ENCODE measurements around the gene MAP3K3. TPM values are rescaled to one million over a fixed set of nuclear protein-coding genes. Genes with fewer than 3 reads are reported as not detected.
A peak's percentile ranks its signal among the peaks of the same experiment; 100 is the strongest.

MAP3K3 gene
- total and polyA plus RNA-seq, 2 experiments from 2014 or later = 28.1 to 31.9 TPM

DNA sequence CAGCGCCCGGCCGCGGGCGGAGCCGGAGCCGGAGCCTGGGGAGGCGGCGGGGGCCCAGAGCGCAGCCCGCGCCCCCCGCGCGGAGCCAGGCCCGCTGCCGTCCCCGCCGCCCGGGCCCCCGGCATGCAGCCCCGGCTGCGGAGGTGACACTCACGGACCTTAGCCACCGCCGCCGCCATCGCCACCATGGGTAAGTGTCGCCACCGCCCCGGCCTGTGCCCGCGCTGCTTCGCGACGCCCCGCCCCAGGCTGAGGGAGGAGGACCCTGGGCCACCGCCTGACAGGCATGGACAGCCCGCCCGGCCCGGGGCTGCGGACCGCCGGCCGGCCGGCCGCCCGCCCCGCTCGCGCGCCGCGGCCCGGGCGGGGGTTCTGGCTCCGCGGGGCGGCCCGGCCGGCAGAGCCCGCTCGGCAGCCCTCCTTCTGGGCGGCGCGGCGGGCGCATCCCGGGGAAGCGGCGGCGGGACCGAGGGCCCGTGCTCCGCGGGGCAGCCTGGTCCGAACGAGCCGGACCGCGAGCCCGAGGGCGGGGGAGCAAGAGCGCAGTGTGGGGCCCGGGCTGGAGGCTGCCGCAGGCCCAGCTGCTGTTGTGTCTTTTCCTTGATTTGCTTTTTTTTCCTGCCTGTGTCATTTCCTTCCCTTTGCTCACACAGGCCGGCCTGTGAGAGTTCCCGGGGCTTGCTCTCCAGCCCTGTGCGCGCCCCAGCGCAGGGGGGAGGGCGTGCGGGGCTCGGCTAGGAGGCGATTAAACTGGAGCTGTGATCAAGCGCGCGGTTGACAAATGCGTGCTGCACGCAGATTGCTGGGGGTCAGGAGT is 565 bp downstream of the MAP3K3 start:
- TF ChIP-seq, protein P1, sequence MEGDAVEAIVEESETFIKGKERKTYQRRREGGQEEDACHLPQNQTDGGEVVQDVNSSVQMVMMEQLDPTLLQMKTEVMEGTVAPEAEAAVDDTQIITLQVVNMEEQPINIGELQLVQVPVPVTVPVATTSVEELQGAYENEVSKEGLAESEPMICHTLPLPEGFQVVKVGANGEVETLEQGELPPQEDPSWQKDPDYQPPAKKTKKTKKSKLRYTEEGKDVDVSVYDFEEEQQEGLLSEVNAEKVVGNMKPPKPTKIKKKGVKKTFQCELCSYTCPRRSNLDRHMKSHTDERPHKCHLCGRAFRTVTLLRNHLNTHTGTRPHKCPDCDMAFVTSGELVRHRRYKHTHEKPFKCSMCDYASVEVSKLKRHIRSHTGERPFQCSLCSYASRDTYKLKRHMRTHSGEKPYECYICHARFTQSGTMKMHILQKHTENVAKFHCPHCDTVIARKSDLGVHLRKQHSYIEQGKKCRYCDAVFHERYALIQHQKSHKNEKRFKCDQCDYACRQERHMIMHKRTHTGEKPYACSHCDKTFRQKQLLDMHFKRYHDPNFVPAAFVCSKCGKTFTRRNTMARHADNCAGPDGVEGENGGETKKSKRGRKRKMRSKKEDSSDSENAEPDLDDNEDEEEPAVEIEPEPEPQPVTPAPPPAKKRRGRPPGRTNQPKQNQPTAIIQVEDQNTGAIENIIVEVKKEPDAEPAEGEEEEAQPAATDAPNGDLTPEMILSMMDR (IDR thresholded peaks at IDR 0.05; ENCODE audit: low read depth, low read length) = no peak
- Histone ChIP-seq H3K4me1 (ENCODE audit: low read depth) (peaks cover 13% of the 10 kb centered on the region), H3K36me3 (no peaks in the 10 kb centered on the region), H3K27me3 (no peaks in the 10 kb centered on the region), H3K27ac (peak overlapping the region; percentile 79), H3K4me3 (peak overlapping the region; percentile 88), H3K9me3 (ENCODE audit: low read depth) (no peaks in the 10 kb centered on the region)
- peak; percentile 72 to 83 for DNase-seq (ENCODE audit: low read depth in 1 of 2, low spot score in 1 of 2)

DNA sequence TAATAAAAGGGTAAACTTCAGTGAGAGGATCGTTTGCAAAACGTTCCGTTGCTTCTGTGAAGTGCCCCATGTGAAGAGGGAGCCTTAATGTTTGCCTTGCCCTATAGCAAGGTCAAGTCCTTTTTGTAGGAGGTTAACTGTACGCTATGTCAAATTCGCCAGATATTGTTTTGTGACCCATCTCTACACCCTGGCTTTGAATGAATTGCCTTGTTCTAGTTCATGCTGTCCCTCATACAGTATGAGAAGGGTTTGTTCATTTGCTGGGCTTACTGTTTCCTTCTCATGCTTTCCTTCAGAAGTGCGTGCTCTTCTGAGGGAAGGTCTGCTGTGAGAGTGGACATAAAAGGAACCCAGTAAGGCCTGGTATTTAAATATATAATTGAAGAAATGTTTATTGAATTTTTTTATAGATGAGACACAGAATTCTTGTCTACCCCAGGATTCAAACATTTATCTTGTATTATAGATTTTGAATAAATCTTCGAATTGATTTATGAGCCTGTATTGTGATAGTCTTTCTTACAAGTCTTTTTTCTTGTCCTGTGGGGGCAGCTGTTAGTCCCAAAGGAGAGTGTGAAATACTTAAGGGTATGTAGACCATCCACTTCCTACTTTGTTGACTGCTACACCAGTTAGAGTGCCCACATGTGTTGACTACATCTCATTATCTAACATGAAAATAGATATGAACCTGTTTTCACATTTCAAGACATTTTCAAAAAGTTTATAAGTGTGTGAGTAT is 1.7 kb downstream of the MAP3K3 start:
- DNase-seq (ENCODE audit: low read depth in 1 of 2, low spot score in 1 of 2) = no peak
- H3K36me3 ChIP-seq = no peaks in the 10 kb centered on the region
- H3K27ac ChIP-seq = no peak overlapping the region
- H3K27me3 ChIP-seq = no peaks in the 10 kb centered on the region
- no peaks in the 10 kb centered on the region for H3K9me3 ChIP-seq (ENCODE audit: low read depth)
- peaks cover 13% of the 10 kb centered on the region for H3K4me1 ChIP-seq (ENCODE audit: low read depth)
- TF ChIP-seq, protein P1 (IDR thresholded peaks at IDR 0.05; ENCODE audit: low read depth, low read length) = no peak
- peak overlapping the region; percentile 88 for H3K4me3 ChIP-seq

DNA sequence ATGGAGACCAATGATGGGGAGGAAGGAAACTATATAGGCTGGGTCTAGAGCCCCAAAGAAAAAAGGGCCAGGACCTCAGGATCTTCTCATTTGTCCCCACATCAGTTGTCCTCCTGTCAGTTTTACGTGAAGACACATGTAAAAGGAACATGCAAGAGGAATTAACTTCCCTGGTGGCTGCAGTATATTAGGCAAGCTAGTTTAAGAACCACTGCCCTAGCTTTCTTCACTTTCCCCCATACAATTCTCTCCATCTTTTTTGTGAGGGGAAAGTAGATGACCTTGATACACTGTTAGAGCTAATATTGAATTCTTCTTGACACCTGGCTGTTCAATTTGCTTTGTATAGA is 2.3 kb downstream of the MAP3K3 start:
- no peaks in the 10 kb centered on the region for H3K36me3 ChIP-seq
- no peak for DNase-seq (ENCODE audit: low read depth in 1 of 2, low spot score in 1 of 2)
- peaks cover 13% of the 10 kb centered on the region for H3K4me1 ChIP-seq (ENCODE audit: low read depth)
- H3K4me3 ChIP-seq = no peak overlapping the region
- TF ChIP-seq, protein P1 (IDR thresholded peaks at IDR 0.05; ENCODE audit: low read depth, low read length) = no peak
- H3K9me3 ChIP-seq (ENCODE audit: low read depth) = no peaks in the 10 kb centered on the region
- no peaks in the 10 kb centered on the region for H3K27me3 ChIP-seq
- H3K27ac ChIP-seq = no peak overlapping the region

DNA sequence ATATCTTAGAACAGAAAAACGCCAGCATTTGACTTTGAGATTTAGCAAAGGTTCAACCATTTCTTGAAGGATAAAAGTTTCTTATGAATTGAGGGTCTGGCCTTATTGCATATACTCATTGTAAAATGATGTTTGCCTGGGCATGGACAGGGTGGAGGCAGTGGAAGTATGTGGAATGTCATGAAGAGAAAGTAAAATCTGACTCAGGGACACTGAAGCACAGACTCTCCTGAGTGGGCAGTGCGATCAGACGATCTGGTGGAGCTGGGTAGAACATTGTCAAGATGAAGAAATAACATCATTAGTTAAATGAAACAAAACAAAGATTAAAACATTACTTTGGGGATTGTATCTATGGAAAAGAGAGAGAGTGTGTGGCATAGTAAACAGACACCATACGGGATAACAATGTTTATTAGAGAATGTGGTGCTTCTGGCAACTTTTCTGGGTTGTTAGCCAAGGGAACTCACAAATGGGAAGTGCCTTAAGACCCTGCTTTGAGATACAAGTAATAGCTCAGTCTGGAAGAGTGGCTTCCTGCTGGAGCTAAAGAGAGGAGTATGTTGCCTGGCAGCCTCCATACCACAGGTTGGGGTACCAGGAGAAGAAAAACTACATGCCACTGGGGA is 4.4 kb downstream of the MAP3K3 start:
- TF ChIP-seq, protein P1 (IDR thresholded peaks at IDR 0.05; ENCODE audit: low read depth, low read length) = no peak
- Histone ChIP-seq H3K36me3 (no peaks in the 10 kb centered on the region), H3K4me3 (no peak overlapping the region), H3K27me3 (no peaks in the 10 kb centered on the region), H3K4me1 (ENCODE audit: low read depth) (peaks cover 13% of the 10 kb centered on the region), H3K27ac (no peak overlapping the region), H3K9me3 (ENCODE audit: low read depth) (no peaks in the 10 kb centered on the region)
- peak in 1 of 2 donors; percentile 25 for DNase-seq (ENCODE audit: low read depth in 1 of 2, low spot score in 1 of 2)

DNA sequence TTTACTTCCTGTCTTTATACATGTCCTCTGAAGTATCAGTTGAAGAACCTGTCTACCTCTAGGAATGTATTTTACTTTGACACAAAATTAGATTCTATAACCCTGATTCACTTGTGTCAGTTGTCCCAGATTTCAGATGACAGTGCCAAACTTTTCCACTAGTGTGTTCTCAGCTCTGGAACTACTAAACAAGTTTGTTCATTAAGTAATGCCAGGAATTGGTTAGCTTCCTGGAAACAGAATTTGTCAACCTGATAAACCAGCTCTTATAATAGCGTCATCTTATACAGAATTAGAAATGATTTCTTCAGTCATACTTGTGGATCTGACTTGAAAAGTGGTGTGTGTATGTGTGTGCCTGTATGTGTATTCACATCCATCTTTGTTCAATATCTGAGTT is 7.4 kb downstream of the MAP3K3 start:
- H3K4me1 ChIP-seq (ENCODE audit: low read depth) = peaks cover under 1% of the 10 kb centered on the region
- H3K27ac ChIP-seq = no peak overlapping the region
- no peaks in the 10 kb centered on the region for H3K9me3 ChIP-seq (ENCODE audit: low read depth)
- TF ChIP-seq, protein P1 (IDR thresholded peaks at IDR 0.05; ENCODE audit: low read depth, low read length) = no peak
- H3K36me3 ChIP-seq = no peaks in the 10 kb centered on the region
- H3K4me3 ChIP-seq = no peak overlapping the region
- DNase-seq (ENCODE audit: low read depth in 1 of 2, low spot score in 1 of 2) = peak in 1 of 2 donors; percentile 17
- H3K27me3 ChIP-seq = no peaks in the 10 kb centered on the region
